Activated CD4-positive, alpha-beta T cell treated with anti-CD3 and anti-CD28 coated beads for 36 hours (primary cell): ENCODE results near the gene LRRC10B. TPM values are rescaled to one million over a fixed set of nuclear protein-coding genes. Genes with fewer than 3 reads are reported as not detected.
"Not testable (repeated sequence)": the region's sequence is repeated elsewhere in the genome, so short reads cannot be mapped to it uniquely, and the experiment has no call there.

Source experiments
- ATAC-seq: fragments of 200-7000 bp; cut with Tn5 transposase; one replicate; pipeline ENCODE4 v1.10.0; 2021; ENCODE audit warnings: mild to moderate bottlenecking, moderate library complexity
- CTCF ChIA-PET: fragments of 350-600 bp; sonication (Branson Sonifier 250); formaldehyde crosslinking; loops from one replicate; lab custom pipeline; 2021; ENCODE audit warnings: antibody characterized with exemption; lab: Charles Lee
- POLR2A ChIA-PET: fragments of 350-600 bp; sonication (Branson Sonifier 250); formaldehyde crosslinking; loops from one replicate; lab custom pipeline; 2021; ENCODE audit warnings: antibody characterized with exemption, inconsistent platforms; lab: Charles Lee
- DNase-seq: peaks from one replicate; pipeline ENCODE4 v3.0.0-alpha.2; 2020
- H3K27ac Mint-ChIP-seq: one replicate; pipeline ENCODE4 v1.8.0; 2021; ENCODE audit warnings: mixed read lengths
- H3K27me3 Mint-ChIP-seq: one replicate; pipeline ENCODE4 v1.8.0; 2021; ENCODE audit warnings: mixed read lengths
- H3K36me3 Mint-ChIP-seq: one replicate; pipeline ENCODE4 v1.8.0; 2021; ENCODE audit warnings: low read depth, mixed read lengths
- H3K4me1 Mint-ChIP-seq: one replicate; pipeline ENCODE4 v1.8.0; 2021; ENCODE audit warnings: mixed read lengths
- H3K4me3 Mint-ChIP-seq: one replicate; pipeline ENCODE4 v1.8.0; 2021; ENCODE audit warnings: mild to moderate bottlenecking, moderate library complexity, mixed read lengths
- H3K9me3 Mint-ChIP-seq: one replicate; pipeline ENCODE4 v1.8.0; 2021; ENCODE audit warnings: low read depth, mixed read lengths
- intact Hi-C, 2 experiments: fragments of 100-400 bp; cut with DNase I in 1 of 2; cut with micrococcal nuclease in 1 of 2; formaldehyde crosslinking; loops; one replicate each; pipeline versions ENCODE4 v1.14.2 to v1.15.1; 2022 to 2024; cut with DNase I, micrococcal nuclease
- total RNA-seq, 2 experiments: library from RNA; stranded (reverse); gene quantifications; one replicate each; pipeline ENCODE4 v1.2.3, GENCODE V29; 2021

The LRRC10B gene
- total RNA-seq, result not detected

DNA sequence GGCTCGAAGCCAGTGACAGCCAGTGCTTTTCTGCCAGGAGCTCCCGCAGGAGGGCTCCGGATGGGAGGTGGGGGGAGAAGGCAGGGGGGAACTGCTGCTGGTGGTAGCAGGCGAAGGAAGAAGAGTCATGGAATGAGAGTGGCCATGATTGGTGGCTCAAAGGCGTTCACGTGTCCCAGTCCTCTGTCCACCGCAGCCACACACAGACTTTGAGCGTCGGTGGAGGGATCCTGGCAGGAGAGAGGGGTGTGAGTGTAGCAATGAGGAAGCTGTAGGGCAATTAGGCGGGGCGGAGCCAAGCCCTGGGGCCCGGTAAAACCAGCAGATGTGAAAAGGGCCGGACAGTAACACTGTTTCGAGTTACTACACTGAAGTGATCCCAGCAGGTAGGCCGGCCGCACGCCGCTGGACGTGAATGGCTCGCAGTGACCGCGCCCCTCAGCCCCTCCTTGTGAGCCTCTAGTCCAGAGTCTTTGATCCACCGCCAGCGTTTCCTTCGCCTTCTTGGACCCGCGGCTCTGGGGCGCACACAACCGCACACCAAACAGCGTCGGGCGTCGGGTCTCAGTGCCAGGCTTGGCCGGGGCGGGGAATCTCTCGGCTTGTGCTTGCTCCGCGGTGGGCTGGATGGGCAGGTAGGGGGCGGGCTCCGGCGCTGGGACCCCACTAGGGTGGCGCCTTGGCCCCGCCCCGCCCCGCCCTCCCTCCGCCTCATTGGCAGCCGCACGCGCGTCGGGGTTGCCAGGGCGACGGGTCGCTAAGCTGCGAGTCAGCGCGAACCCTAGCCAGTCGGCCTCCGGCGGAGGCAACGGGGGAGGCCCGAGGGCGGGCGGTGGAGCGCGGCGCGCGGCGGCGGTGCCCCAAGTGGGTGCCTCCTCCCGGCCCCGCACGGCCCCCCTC, at the start of gene LRRC10B:
Gene LRRC10B, plus strand, starts transcription at position 788 of the 900 bp plus-strand sequence. CDS start 250 bp downstream, outside the sequence.
- POLR2A ChIA-PET, result no interaction called here

DNA sequence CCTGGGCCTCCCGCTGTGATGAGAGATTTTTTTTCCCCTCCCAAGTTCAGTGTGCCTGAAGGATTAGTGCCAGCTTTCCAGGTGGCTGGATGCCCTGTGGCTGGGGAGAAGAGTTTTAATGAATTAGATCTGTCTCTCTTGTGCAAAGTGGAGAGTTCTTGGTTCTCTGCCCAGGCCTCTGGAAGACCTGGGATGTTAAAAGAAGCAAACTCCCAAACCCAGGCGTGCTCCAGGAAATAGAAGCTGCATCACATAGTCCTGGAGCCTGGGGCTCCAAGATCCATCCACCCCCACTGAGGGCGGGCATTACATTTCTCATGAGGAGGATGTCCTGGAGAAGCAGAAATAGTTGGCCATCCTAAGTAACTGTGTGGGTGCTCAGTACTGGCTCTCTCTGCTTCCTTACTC, 48.1 kb upstream of the LRRC10B start:
- H3K4me3 Mint-ChIP-seq, result no peak overlapping the region
- no peaks in the 10 kb centered on the region for H3K4me1 Mint-ChIP-seq
- intact Hi-C loops, result no loop called here
- DNase-seq (no peak), ATAC-seq (no peak)
- no peaks in the 10 kb centered on the region for H3K9me3 Mint-ChIP-seq
- H3K27me3 Mint-ChIP-seq, result no peaks in the 10 kb centered on the region
- H3K27ac Mint-ChIP-seq, result no peak overlapping the region
- ChIA-PET POLR2A (no interaction called here), CTCF (interaction anchor here (1.0 kb wide), 1 partner anchor 16 kb away, joined by 4 read pairs; no protein-coding TSS in a partner anchor)
- H3K36me3 Mint-ChIP-seq, result peaks cover 5% of the 10 kb centered on the region

More for the DNA sequence above, at the start of gene LRRC10B:
- ATAC-seq (peak; percentile 57), DNase-seq (peak; percentile 73)
- Mint-ChIP-seq H3K4me1 (peaks cover 6% of the 10 kb centered on the region), H3K36me3 (no peaks in the 10 kb centered on the region), H3K9me3 (no peaks in the 10 kb centered on the region), H3K4me3 (peak within 1 kb of the TSS; percentile 47), H3K27ac (no peak within 1 kb of the TSS), H3K27me3 (peaks cover 38% of the 10 kb centered on the region)
- intact Hi-C loops, result loop anchor here (2.0 kb wide), 3 partner anchors 61 to 175 kb away; partner anchors contain the start of genes DDB1 (in 1 of the 2), SDHAF2 (in 1 of the 2) and TKFC (in 1 of the 2)
- CTCF ChIA-PET, result interaction anchor here (0.6 to 2.0 kb wide), 12 partner anchors 8 to 440 kb away, joined by 3 to 10 read pairs (median 4); no protein-coding TSS in a partner anchor

DNA sequence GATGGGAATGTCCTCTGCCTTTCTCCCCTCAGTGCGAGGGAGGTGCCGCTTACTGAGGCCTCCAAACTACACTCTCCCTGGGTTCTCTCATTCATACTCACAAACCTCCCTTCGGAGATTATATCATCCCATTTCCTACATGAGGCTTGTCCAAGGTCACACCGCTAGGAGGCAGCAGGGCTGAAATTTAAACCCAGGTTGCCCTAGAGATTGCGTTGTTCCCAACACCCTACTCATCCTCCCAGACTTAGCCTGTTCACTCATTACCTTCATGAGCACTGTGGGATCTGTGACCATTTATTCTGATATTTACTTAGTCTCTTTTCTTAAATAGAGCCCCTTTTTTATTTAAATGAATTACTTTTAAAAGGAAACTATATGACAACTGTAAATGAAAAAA, 47.6 kb upstream of the LRRC10B start:
- DNase-seq (no peak), ATAC-seq (no peak)
- ChIA-PET POLR2A (no interaction called here), CTCF (interaction anchor here (1.0 to 1.5 kb wide), 2 partner anchors 15 kb away, joined by 4 to 11 read pairs; no protein-coding TSS in a partner anchor)
- Mint-ChIP-seq H3K4me1 (no peaks in the 10 kb centered on the region), H3K4me3 (no peak overlapping the region), H3K9me3 (no peaks in the 10 kb centered on the region), H3K27me3 (no peaks in the 10 kb centered on the region), H3K36me3 (peaks cover 3% of the 10 kb centered on the region), H3K27ac (no peak overlapping the region)
- intact Hi-C loops, result no loop called here

DNA sequence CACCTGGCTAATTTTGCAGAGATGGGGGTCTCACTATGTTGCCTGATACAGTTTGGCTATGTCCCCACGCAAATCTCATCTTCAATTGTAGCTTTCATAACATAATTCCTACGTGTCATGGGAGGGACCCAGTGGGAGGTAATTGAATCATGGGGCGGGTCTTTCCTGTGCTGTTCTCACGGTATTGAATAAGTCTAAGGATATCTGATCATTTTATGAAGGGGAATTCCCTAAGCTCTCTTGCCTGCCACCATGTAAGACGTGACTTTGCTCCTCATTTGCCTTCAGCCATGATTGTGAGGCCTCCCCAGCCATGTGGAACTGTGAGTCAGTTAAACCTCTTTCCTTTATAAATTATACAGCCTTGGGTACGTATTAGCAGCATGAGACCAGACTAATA, 40.9 kb upstream of the LRRC10B start:
- H3K27ac Mint-ChIP-seq, result peak overlapping the region; percentile 13
- peaks cover 17% of the 10 kb centered on the region for H3K36me3 Mint-ChIP-seq
- H3K4me1 Mint-ChIP-seq, POLR2A ChIA-PET, DNase-seq, H3K4me3 Mint-ChIP-seq, intact Hi-C loops, H3K9me3 Mint-ChIP-seq, H3K27me3 Mint-ChIP-seq: not testable (repeated sequence)
- peak; percentile 51 for ATAC-seq
- CTCF ChIA-PET, result interaction anchor here (0.9 to 1.1 kb wide), 3 partner anchors 10 to 49 kb away, joined by 3 to 5 read pairs (median 4); no protein-coding TSS in a partner anchor

DNA sequence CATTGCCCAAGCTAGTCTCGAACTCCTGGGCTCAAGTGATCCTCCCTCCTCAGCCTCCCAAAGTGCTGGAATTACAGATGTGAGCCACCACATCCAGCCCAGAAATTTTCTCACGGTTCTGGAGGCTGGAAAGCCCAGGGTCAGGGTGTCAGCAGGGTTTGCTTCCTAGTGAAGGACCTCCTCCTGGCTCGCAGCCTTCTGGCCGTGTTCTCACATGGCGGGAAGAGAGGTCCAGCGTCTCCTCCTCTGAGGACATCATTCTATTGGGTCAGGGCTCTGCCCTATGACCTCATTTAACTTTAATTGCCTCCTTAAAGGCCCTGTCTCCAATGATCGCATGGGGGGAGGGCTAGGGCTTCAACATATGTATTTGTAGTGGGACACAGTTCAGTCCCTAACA, 40.5 kb upstream of the LRRC10B start:
- peaks cover 21% of the 10 kb centered on the region for H3K36me3 Mint-ChIP-seq
- peaks cover 6% of the 10 kb centered on the region for H3K4me1 Mint-ChIP-seq
- intact Hi-C loops, result no loop called here
- peak overlapping the region; percentile 13 for H3K27ac Mint-ChIP-seq
- ATAC-seq, result no peak
- POLR2A ChIA-PET, result no interaction called here
- H3K27me3 Mint-ChIP-seq, result no peaks in the 10 kb centered on the region
- H3K4me3 Mint-ChIP-seq, result no peak overlapping the region
- H3K9me3 Mint-ChIP-seq, result no peaks in the 10 kb centered on the region
- CTCF ChIA-PET, result interaction anchor here (0.9 to 1.1 kb wide), 4 partner anchors 10 to 49 kb away, joined by 3 to 5 read pairs (median 4); no protein-coding TSS in a partner anchor
- DNase-seq, result no peak

DNA sequence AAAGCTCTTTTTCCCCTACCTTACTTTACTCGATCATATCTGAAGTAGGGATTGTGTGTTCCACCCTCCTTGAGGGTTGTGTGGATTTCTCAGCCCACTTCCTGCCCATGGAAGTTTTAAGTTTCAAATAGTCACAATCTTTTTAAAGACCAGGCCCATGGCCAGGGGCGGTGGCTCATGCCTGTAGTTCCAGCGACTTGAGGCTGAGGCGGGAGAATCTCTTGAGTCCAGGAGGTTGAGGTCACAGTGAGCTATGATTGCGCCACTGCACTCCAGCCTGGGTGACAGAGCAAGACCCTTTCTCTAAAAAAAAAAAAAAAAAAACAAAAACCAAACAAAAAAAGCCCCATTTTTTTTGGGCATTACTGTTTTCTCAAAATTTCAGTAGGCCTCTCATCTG, 36.3 kb upstream of the LRRC10B start:
- ATAC-seq (no peak), DNase-seq (no peak)
- POLR2A ChIA-PET, result interaction anchor here (0.6 kb wide), 1 partner anchor 169 kb away, joined by 4 read pairs; no protein-coding TSS in a partner anchor
- peaks cover 23% of the 10 kb centered on the region for H3K36me3 Mint-ChIP-seq
- no peaks in the 10 kb centered on the region for H3K27me3 Mint-ChIP-seq
- H3K9me3 Mint-ChIP-seq, result no peaks in the 10 kb centered on the region
- no peak overlapping the region for H3K27ac Mint-ChIP-seq
- CTCF ChIA-PET, result interaction anchor here (0.6 to 2.6 kb wide), 4 partner anchors 10 to 45 kb away, joined by 4 to 17 read pairs (median 10); no protein-coding TSS in a partner anchor
- H3K4me1 Mint-ChIP-seq, result peaks cover 14% of the 10 kb centered on the region
- intact Hi-C loops, result no loop called here
- H3K4me3 Mint-ChIP-seq, result no peak overlapping the region

DNA sequence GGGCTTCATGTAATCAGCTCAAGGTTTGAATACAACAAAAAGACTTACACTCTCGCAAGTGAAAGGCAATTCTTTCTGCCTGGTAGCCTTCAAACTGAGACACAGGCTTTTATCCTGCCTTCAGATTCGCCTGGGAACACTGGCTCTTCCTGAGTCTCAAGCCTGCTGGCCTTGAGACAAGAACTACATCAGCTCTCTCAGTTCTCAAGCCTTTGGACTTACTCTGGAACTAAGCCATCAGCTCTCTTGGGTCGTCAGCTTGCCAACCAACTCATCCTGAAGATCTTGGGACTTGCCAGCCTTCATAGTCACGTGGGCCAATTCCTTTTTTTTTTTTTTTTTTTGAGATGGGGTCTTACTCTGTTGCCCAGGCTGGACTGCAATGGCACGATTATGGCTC, 35.7 kb upstream of the LRRC10B start:
- Mint-ChIP-seq H3K36me3 (peaks cover 19% of the 10 kb centered on the region), H3K27ac (no peak overlapping the region), H3K9me3 (no peaks in the 10 kb centered on the region), H3K27me3 (no peaks in the 10 kb centered on the region), H3K4me1 (peaks cover 10% of the 10 kb centered on the region), H3K4me3 (no peak overlapping the region)
- no peak for DNase-seq
- ChIA-PET POLR2A (interaction anchor here (0.6 kb wide), 1 partner anchor 170 kb away, joined by 4 read pairs; no protein-coding TSS in a partner anchor), CTCF (interaction anchor here (0.6 to 2.6 kb wide), 5 partner anchors 9 to 922 kb away, joined by 3 to 17 read pairs (median 6); no protein-coding TSS in a partner anchor)
- no peak for ATAC-seq
- intact Hi-C loops, result no loop called here

DNA sequence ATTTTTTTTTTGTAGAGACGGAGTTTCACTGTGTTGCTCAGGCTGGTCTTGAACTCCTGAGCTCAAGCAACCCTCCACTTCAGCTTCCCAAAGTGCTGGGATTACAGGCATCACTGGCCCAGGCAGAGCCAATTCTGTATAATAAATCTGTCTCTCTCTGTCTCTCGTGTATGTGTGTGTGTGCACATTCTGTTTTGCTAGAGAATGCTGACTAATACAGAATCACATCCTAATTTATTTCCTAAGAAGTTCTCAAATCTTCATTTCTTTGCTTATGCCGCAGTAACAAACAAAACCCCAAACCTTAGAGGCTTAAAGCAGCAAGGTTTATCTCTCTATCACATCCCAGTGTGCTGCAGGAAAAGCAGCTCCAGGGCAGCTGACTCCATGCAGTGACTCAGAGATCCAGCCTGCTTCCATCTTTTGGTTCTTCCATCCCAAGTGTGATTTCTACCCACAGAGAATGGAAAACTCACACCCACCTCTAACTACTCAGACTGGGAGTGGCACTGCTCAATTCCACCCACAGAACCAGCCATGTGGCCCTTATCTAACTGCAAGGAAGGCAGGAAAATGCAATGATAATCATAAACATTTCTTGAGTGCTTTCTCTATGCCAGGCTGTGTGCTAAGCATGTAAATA, 35.1 kb upstream of the LRRC10B start:
- Mint-ChIP-seq H3K4me1 (peaks cover 9% of the 10 kb centered on the region), H3K27ac (peak overlapping the region; percentile 1), H3K9me3 (no peaks in the 10 kb centered on the region), H3K27me3 (no peaks in the 10 kb centered on the region), H3K4me3 (no peak overlapping the region), H3K36me3 (peaks cover 13% of the 10 kb centered on the region)
- intact Hi-C loops, result no loop called here
- ATAC-seq (no peak), DNase-seq (no peak)
- ChIA-PET POLR2A (no interaction called here), CTCF (interaction anchor here (2.2 to 2.6 kb wide), 2 partner anchors 27 to 43 kb away, joined by 13 to 17 read pairs; no protein-coding TSS in a partner anchor)

DNA sequence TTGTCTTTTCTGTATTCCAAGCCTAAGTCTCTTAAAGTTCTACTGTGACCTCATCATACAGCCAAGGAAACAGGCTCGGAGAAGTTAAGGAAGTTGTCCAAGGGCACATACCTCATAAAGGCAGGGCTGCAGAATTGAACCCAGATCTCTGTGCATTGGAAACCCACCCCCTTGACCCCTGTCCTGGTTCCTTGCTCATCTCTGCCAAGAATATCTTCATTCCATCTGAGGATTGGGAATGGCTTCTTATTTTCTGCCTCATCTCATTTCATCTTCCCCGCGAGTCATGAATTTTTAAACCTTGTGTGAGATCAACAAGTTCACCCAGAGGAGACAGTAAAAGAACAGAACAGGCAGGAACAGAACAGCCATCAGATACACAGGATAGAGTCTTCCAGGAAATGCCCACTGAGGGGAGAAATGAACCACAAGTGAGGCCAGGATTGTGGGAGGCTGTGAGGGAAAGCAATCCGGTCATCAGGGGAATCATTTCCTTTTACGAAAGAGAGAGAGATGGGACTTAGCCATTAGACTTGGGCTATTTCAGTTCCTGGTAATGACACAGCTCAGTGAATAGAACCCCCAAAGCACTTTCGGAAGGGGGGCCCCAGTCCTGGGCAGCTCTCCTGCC, 34.4 kb upstream of the LRRC10B start:
- intact Hi-C loops, result no loop called here
- H3K4me1 Mint-ChIP-seq, result peaks cover 9% of the 10 kb centered on the region
- peak overlapping the region; percentile 1 for H3K27ac Mint-ChIP-seq
- no peak for ATAC-seq
- ChIA-PET POLR2A (no interaction called here), CTCF (interaction anchor here (0.7 to 13.3 kb wide), 4 partner anchors 27 to 43 kb away, joined by 3 to 108 read pairs (median 9); no protein-coding TSS in a partner anchor)
- no peaks in the 10 kb centered on the region for H3K27me3 Mint-ChIP-seq
- H3K4me3 Mint-ChIP-seq, result no peak overlapping the region
- no peak for DNase-seq
- H3K36me3 Mint-ChIP-seq, result peaks cover 11% of the 10 kb centered on the region
- no peaks in the 10 kb centered on the region for H3K9me3 Mint-ChIP-seq

DNA sequence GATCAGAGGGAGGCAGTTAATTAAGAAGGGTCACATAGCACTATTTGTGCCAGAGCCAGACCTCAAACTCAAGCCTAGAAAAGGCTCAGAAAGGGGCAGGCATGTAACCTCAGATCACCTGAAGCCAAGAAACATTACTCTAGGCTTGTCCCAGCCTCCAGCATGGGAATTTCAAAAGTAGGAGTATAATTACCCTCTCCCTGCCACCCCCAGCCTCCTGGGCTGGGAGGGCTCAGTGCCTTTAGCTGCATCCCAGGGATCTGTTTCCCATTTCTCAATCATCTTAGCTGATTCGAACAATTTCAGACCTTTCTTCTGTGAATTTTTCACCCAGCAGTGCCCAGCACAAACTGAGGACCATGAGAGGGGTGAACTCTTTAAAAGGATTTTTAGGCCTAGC, 33.1 kb upstream of the LRRC10B start:
- no peak overlapping the region for H3K4me3 Mint-ChIP-seq
- DNase-seq, result no peak
- no peaks in the 10 kb centered on the region for H3K9me3 Mint-ChIP-seq
- intact Hi-C loops, result loop anchor here in 1 of 2 experiments (5.0 kb wide), 1 partner anchor 162 kb away; no protein-coding TSS in a partner anchor
- ChIA-PET POLR2A (no interaction called here), CTCF (interaction anchor here (0.6 to 13.3 kb wide), 9 partner anchors 14 to 163 kb away, joined by 3 to 108 read pairs (median 4); no protein-coding TSS in a partner anchor)
- H3K27me3 Mint-ChIP-seq, result no peaks in the 10 kb centered on the region
- H3K4me1 Mint-ChIP-seq, result peaks cover 9% of the 10 kb centered on the region
- no peak overlapping the region for H3K27ac Mint-ChIP-seq
- peaks cover 11% of the 10 kb centered on the region for H3K36me3 Mint-ChIP-seq
- ATAC-seq, result no peak
